ENCODE data around the gene FILIP1L. TPM values are rescaled to one million over a fixed set of nuclear protein-coding genes. Genes with fewer than 3 reads are reported as not detected.

Gene FILIP1L
- total and polyA plus RNA-seq, 2 of the 8 experiments (the other 6 are each of a cell fraction or from before 2014, with no cell fraction given), result 0.06 to 0.09 TPM

DNA sequence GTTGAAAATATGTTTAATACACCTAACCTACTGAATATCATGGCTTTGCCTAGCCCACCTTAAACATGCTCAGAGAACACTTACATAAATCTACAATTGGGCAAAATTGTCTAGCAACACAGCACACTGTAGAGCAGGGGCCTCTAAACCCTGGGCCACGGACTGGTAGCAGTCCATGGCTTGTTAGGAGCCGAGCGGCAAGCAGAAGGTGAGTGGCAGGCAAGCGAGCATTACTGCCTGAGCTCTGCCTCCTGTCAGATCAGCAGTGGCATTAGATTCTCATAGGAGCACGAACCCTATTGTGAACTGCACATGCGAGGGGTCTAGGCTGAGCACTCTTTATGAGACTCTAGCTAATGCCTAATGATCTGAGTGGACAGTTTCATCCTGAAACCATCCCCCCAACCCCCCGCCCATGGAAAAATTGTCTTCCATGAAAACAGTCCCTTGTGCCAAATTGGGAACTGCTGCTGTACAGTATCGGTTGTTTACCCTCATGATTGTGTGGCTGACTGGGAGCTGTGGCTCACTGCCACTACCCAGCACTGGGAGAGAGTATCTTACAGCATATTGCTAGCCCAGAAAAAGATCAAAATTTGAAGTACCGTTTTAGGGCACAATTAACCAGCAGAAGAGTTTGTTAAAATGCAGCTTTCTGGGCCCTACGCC, 270.6 kb downstream of the FILIP1L start:
- no peak overlapping the region for H3K18ac ChIP-seq (ENCODE audit: extremely low read depth, low read length)
- no peak overlapping the region; the same call in 1 of the 2 replicates for H2BK12ac ChIP-seq (ENCODE audit: low read depth, low read length)
- peaks cover 0 to 22% of the 10 kb centered on the region in 2 experiments; a peak in 2 of 4 replicates for H3K79me2 ChIP-seq (ENCODE audit: control insufficient read depth in 1 of 2, insufficient read depth in 2 of 2, low read length in 2 of 2)
- H3K23me2 ChIP-seq (ENCODE audit: low read depth, low read length), result no peaks in the 10 kb centered on the region
- no peak overlapping the region for H2BK15ac ChIP-seq (ENCODE audit: low read length)
- ChIA-PET CTCF (ENCODE audit: partially characterized antibody) (interaction anchor here (0.6 to 2.3 kb wide), 45 partner anchors 9 to 830 kb away, joined by 3 to 21 read pairs (median 4); partner anchors contain the start of gene TBC1D23), POLR2A (ENCODE audit: partially characterized antibody) (interaction anchor here (0.8 to 2.5 kb wide), 3 partner anchors 11 to 411 kb away, joined by 3 to 5 read pairs (median 3); partner anchors contain the start of gene CMSS1)
- peaks cover 0 to 7% (median 2%) of the 10 kb centered on the region in 4 experiments; a peak in 3 of 7 replicates for H3K4me1 ChIP-seq (replicated peaks in 1 of 4; ENCODE audit: control insufficient read depth in 3 of 4, insufficient read depth in 4 of 4, low read length in 3 of 4)
- no peak overlapping the region for H3K4me2 ChIP-seq (ENCODE audit: insufficient read depth in 1 of 2, low read depth in 2 of 2, low read length in 2 of 2)
- no peak overlapping the region for H3K4ac ChIP-seq (replicated peaks; ENCODE audit: insufficient read length, low read depth, low read length)
- no peaks in the 10 kb centered on the region for H3K36me3 ChIP-seq (ENCODE audit: control insufficient read depth in 2 of 4, insufficient read depth in 4 of 4, low read length in 3 of 4)
- H3K4me3 ChIP-seq (ENCODE audit: extremely low read depth in 1 of 4, insufficient read depth in 2 of 4, low read depth in 3 of 4, low read length in 4 of 4), result no peak overlapping the region
- H2BK120ac ChIP-seq (replicated peaks; ENCODE audit: low read depth, low read length), result no peak overlapping the region
- no peak overlapping the region for H3K27ac ChIP-seq (ENCODE audit: low read depth, low read length)
- WGBS, 2 experiments (ENCODE audit: extremely low coverage in 1 of 2, insufficient coverage in 1 of 2, insufficient read length in 1 of 2, insufficient replicate concordance in 2 of 2, low coverage in 1 of 2, low lambda C conversion rate in 2 of 2, missing lambda C conversion rate in 1 of 2), result 83% methylated on average over 9 of the region's 10 CpGs; no CpG with 5 or more reads in 1 of the 2 experiments
- no peak for DNase-seq (ENCODE audit: low read depth in 1 of 2, low spot score in 2 of 2)
- H4K8ac ChIP-seq (ENCODE audit: extremely low read depth, insufficient read depth, low read length), result no peak overlapping the region
- no peak overlapping the region for H3K23ac ChIP-seq (ENCODE audit: insufficient read length)
- no peak overlapping the region for H4K5ac ChIP-seq (ENCODE audit: insufficient read length, low read depth, low read length)
- no peak overlapping the region for H2AK5ac ChIP-seq (ENCODE audit: low read depth, low read length)
- no peaks in the 10 kb centered on the region for H3K27me3 ChIP-seq (replicated peaks in 1 of 4; ENCODE audit: control insufficient read depth in 3 of 4, extremely low read depth in 1 of 4, insufficient read depth in 3 of 4, low read length in 3 of 4)
- no peak overlapping the region for H3K14ac ChIP-seq (ENCODE audit: insufficient read length)
- H2BK5ac ChIP-seq (ENCODE audit: low read depth, low read length), result no peak overlapping the region; the same call in 1 of the 2 replicates
- H4K91ac ChIP-seq (replicated peaks; ENCODE audit: insufficient read length, low read length), result no peak overlapping the region
- H3K9ac ChIP-seq (replicated peaks in 1 of 4; ENCODE audit: extremely low read depth in 1 of 4, low read depth in 3 of 4, low read length in 3 of 4), result no peak overlapping the region
- H2BK20ac ChIP-seq (ENCODE audit: low read length), result no peak overlapping the region
- no peak overlapping the region for H2AFZ ChIP-seq (ENCODE audit: low read length)
- FAIRE-seq, result no peak
- H3K79me1 ChIP-seq (ENCODE audit: low read depth, low read length), result peaks cover 2% of the 10 kb centered on the region
- no peaks in the 10 kb centered on the region for H3K9me3 ChIP-seq (ENCODE audit: insufficient read depth in 2 of 2, low read depth in 1 of 2, low read length in 1 of 2)
- no peak overlapping the region for H3K56ac ChIP-seq (replicated peaks; ENCODE audit: insufficient read length, low read depth, low read length)
- peaks cover 0 to 2% of the 10 kb centered on the region in 2 experiments for H4K20me1 ChIP-seq (replicated peaks in 1 of 2; ENCODE audit: control insufficient read depth in 1 of 2, insufficient read depth in 2 of 2, low read length in 2 of 2)
- TF ChIP-seq CTBP2 (IDR thresholded peaks at IDR 0.05; ENCODE audit: borderline replicate concordance, insufficient read depth, insufficient read length, low read length), result no peak
- no peak for TF ChIP-seq JUN (IDR thresholded peaks at IDR 0.05; ENCODE audit: low read depth, low read length)
- TF ChIP-seq, protein P1, sequence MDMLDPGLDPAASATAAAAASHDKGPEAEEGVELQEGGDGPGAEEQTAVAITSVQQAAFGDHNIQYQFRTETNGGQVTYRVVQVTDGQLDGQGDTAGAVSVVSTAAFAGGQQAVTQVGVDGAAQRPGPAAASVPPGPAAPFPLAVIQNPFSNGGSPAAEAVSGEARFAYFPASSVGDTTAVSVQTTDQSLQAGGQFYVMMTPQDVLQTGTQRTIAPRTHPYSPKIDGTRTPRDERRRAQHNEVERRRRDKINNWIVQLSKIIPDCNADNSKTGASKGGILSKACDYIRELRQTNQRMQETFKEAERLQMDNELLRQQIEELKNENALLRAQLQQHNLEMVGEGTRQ (IDR thresholded peaks at IDR 0.05; ENCODE audit: low read length), result no peak
- TF ChIP-seq CBX5 (IDR thresholded peaks at IDR 0.05; ENCODE audit: low read depth, low read length), result no peak
- TF ChIP-seq EGR1 (IDR thresholded peaks at IDR 0.05; ENCODE audit: borderline replicate concordance, low read depth, low read length), result no peak
- TF ChIP-seq EP300 (IDR thresholded peaks at IDR 0.05; ENCODE audit: borderline replicate concordance in 1 of 2, low read depth in 2 of 2, low read length in 2 of 2), result no peak
- no peak for TF ChIP-seq SP1 (IDR thresholded peaks at IDR 0.05; ENCODE audit: low read depth, low read length)
- TF ChIP-seq SIX5 (IDR thresholded peaks at IDR 0.05; ENCODE audit: low read depth, low read length), result no peak
- TF ChIP-seq TBP (IDR thresholded peaks at IDR 0.05; ENCODE audit: low read depth, low read length), result no peak
- TF ChIP-seq TEAD4 (IDR thresholded peaks at IDR 0.05; ENCODE audit: low read depth, low read length), result no peak
- TF ChIP-seq, protein P2, sequence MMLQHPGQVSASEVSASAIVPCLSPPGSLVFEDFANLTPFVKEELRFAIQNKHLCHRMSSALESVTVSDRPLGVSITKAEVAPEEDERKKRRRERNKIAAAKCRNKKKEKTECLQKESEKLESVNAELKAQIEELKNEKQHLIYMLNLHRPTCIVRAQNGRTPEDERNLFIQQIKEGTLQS (IDR thresholded peaks at IDR 0.05; ENCODE audit: insufficient read depth, low read depth, low read length), result no peak

Measured in H1 (cell line).